Right ventricle myocardium inferior (tissue), 1 donor: ENCODE data around the gene TTC7B. TPM values are rescaled to one million over a fixed set of nuclear protein-coding genes. Genes with fewer than 3 reads are reported as not detected.

ENCODE experiments used
- ATAC-seq: fragments of 200-7000 bp; cut with Tn5 transposase; one replicate; pipeline ENCODE4 v1.9.1; 2020; ENCODE audit warnings: mild to moderate bottlenecking, moderate library complexity
- DNase-seq: peaks from one replicate; pipeline ENCODE4 v3.0.0; 2021; ENCODE audit errors: missing footprints
- intact Hi-C: fragments of 100-400 bp; cut with DNase I; formaldehyde crosslinking; loops from one replicate; pipeline ENCODE4 v1.11.0; 2022
- total RNA-seq: library from RNA; stranded (reverse); fragmentation: NEBNext Ultra II Directional; extraction: Animal tissue kit (Norgen Biotek cat#: 25700); gene quantifications from one replicate; pipeline ENCODE4 v1.2.1, GENCODE V29; 2021
- donor health status: DM: no; HTN: yes; CAD: no; lungs with severe emphysema.

The TTC7B gene
- total RNA-seq, 1 donor from 2014 or later, result 67.5 TPM

- DNase-seq (peak; percentile 65), ATAC-seq (no peak)
- intact Hi-C loops, result loop anchor here (2.0 to 5.0 kb wide), 4 partner anchors 35 to 245 kb away; partner anchors contain the start of gene CALM1
Measured at GRCh38 chr14:90512329-90512991, 303.8 kb downstream of the TTC7B start.

GRCh38 chr14:90511795-90512328 lies 304.4 kb downstream of the TTC7B start:
- intact Hi-C loops, result loop anchor here (2.0 to 5.0 kb wide), 4 partner anchors 35 to 245 kb away; partner anchors contain the start of gene CALM1
- peak; percentile 32 for DNase-seq
- ATAC-seq, result no peak

GRCh38 chr14:90511252-90511651 lies 305.0 kb downstream of the TTC7B start:
- no peak for ATAC-seq
- peak; percentile 31 for DNase-seq

GRCh38 chr14:90510159-90510558 lies 306.1 kb downstream of the TTC7B start:
- DNase-seq (peak; percentile 84), ATAC-seq (peak; percentile 69)
- intact Hi-C loops, result loop anchor here (5.0 kb wide), 3 partner anchors 37 to 247 kb away; partner anchors contain the start of gene CALM1

More at GRCh38 chr14:90511252-90511651, 305.0 kb downstream of the TTC7B start:
- intact Hi-C loops, result loop anchor here (5.0 kb wide), 3 partner anchors 36 to 246 kb away; partner anchors contain the start of gene CALM1

GRCh38 chr14:90509403-90509802 lies 306.8 kb downstream of the TTC7B start:
- peak; percentile 30 for DNase-seq
- intact Hi-C loops, result no loop called here
- no peak for ATAC-seq

- ATAC-seq (no peak), DNase-seq (peak; percentile 15)
- intact Hi-C loops, result no loop called here
Measured at GRCh38 chr14:90508536-90509254, 307.5 kb downstream of the TTC7B start.

GRCh38 chr14:90508036-90508435 lies 308.2 kb downstream of the TTC7B start:
- intact Hi-C loops, result no loop called here
- no peak for ATAC-seq

GRCh38 chr14:90507428-90507827 lies 308.8 kb downstream of the TTC7B start:
- DNase-seq, result no peak
- intact Hi-C loops, result no loop called here
- no peak for ATAC-seq

More at GRCh38 chr14:90508036-90508435, 308.2 kb downstream of the TTC7B start:
- no peak for DNase-seq

- intact Hi-C loops, result no loop called here
Measured at GRCh38 chr14:90506748-90507147, 309.5 kb downstream of the TTC7B start.

GRCh38 chr14:90505531-90505930 lies 310.7 kb downstream of the TTC7B start:
- intact Hi-C loops, result no loop called here

More at GRCh38 chr14:90506748-90507147, 309.5 kb downstream of the TTC7B start:
- DNase-seq (no peak), ATAC-seq (no peak)

GRCh38 chr14:90504643-90505042 lies 311.6 kb downstream of the TTC7B start:
- DNase-seq (peak; percentile 58), ATAC-seq (no peak)
- intact Hi-C loops, result no loop called here

More at GRCh38 chr14:90505531-90505930, 310.7 kb downstream of the TTC7B start:
- DNase-seq (peak; percentile 61), ATAC-seq (no peak)

GRCh38 chr14:90503582-90503981 lies 312.6 kb downstream of the TTC7B start:
- intact Hi-C loops, result no loop called here
- DNase-seq (peak; percentile 56), ATAC-seq (no peak)

- DNase-seq (no peak), ATAC-seq (no peak)
- intact Hi-C loops, result no loop called here
Measured at GRCh38 chr14:90502760-90503159, 313.5 kb downstream of the TTC7B start.

- DNase-seq, result no peak
Measured at GRCh38 chr14:90500665-90501370, 315.4 kb downstream of the TTC7B start.

GRCh38 chr14:90499908-90500664 lies 316.1 kb downstream of the TTC7B start:
- ATAC-seq, result no peak
- intact Hi-C loops, result no loop called here
- DNase-seq, result no peak

More at GRCh38 chr14:90500665-90501370, 315.4 kb downstream of the TTC7B start:
- intact Hi-C loops, result no loop called here
- ATAC-seq, result peak; percentile 34

GRCh38 chr14:90499121-90499520 lies 317.1 kb downstream of the TTC7B start:
- ATAC-seq (no peak), DNase-seq (no peak)
- intact Hi-C loops, result no loop called here

GRCh38 chr14:90498198-90498597 lies 318.0 kb downstream of the TTC7B start:
- intact Hi-C loops, result no loop called here
- DNase-seq (no peak), ATAC-seq (no peak)

- ATAC-seq, result no peak
- no peak for DNase-seq
- intact Hi-C loops, result no loop called here
Measured at GRCh38 chr14:90496379-90496778, 319.9 kb downstream of the TTC7B start.
